Central memory CD4-positive, alpha-beta T cell (primary cell): ENCODE measurements around the gene WIPF2.

ENCODE experiments used
- DNase-seq: peaks from one replicate; pipeline ENCODE4 v3.0.0; 2022
- total RNA-seq, 3 experiments: gene quantifications; one replicate each; lab custom pipeline; 2026; lab: John Stamatoyannopoulos, UW

The WIPF2 gene
- 50.4 to 67.9 (median 52.9) reads per million in 3 experiments for total RNA-seq

DNA sequence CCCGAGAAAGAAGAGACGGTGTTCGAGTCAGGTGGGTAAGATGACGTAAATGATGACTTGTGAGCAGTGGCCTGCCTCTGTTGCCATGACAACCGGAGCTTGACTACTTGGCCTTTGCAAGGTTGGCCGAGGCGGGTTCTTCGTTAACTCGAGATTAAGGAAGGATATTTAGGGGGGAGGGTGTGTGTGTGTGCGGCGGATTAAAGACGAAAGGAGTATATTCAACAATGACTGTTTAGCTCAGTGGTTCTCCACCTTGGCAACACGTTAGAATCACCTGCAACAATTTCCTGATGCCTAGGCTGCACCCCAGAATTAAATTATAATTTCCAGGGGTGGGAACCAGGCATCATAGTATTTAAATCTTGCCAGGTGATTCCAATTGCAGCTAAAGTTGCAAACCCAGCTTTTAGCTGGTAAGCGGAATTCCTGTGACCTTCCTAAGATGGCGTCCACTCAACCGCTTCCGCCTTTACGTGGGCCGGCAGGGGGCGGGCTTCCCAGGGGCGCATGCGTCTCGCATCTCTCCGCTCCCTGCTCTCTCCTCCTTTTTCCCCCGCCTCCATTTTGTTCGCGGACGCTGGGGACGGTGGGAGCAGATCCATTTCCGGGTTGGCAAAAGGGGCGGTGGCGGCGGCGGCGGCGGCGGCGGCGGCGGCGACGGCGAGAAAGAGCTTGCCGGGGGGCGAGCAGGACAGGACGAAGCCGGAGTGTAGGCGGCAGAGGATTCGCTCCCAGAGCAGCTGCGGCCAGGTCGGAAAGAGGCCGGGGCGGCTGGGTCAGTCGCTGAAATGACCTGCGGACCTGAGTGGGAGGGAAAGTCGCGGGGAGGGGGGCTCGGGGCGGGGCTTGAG, at the start of gene WIPF2:
WIPF2 (plus strand) TSS at position 565 of the 854 bp plus-strand sequence. CDS start 37,156 bp downstream, outside the sequence.
- DNase-seq, result peak; percentile 96

DNA sequence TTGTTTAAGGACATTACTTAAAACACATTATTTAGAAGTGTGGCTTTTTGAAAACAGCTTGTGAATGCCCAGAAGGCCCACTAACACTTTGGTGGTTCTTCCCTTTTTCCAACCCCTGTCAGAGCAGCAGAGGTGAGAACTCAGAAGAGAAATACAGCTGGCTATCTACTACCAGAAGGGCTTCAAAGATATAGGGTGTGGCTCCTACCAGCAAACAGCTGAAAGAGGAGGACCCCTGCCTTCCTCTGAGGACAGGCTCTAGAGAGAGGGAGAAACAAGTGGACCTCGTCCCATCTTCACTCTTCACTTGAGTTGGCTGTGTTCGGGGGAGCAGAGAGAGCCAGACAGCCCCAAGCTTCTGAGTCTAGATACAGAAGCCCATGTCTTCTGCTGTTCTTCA, 48.8 kb upstream of the WIPF2 start:
- DNase-seq, result no peak

DNA sequence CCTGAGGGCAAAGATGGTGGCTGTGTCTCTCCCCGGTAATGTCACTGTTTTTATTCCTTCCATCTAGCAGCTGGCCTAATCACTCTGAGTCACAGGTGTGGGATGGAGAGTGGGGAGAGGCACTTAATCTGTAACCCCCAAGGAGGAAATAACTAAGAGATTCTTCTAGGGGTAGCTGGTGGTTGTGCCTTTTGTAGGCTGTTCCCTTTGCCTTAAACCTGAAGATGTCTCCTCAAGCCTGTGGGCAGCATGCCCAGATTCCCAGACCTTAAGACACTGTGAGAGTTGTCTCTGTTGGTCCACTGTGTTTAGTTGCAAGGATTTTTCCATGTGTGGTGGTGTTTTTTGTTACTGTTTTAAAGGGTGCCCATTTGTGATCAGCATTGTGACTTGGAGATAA, 47.4 kb upstream of the WIPF2 start:
- DNase-seq, result no peak

- DNase-seq, result no peak
These were observed 45.9 kb upstream of the WIPF2 start for GRCh38 chr17:40173091-40173777.

- DNase-seq, result no peak
These were observed 45.3 kb upstream of the WIPF2 start for GRCh38 chr17:40173778-40174135.

DNA sequence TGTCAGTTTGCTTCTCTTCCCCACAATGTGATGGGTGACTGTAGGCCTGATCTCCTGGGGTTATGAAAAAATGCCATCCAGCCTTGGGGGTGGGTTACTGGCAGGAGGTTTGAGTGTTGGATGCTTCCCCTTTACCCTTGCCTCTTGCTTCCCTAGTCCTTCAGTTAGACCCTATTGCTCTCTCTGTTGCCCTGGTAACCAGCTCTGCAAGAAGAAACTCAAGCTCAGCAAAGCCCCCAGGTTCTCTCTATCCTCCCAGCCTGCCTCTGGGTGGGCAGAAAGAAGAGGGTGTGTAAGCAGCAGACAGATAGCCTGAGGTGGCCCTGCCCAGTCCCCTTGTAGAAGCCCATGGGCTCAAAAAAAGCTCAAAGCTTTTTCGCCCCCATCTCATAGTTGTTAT, 44.6 kb upstream of the WIPF2 start:
- no peak for DNase-seq

DNA sequence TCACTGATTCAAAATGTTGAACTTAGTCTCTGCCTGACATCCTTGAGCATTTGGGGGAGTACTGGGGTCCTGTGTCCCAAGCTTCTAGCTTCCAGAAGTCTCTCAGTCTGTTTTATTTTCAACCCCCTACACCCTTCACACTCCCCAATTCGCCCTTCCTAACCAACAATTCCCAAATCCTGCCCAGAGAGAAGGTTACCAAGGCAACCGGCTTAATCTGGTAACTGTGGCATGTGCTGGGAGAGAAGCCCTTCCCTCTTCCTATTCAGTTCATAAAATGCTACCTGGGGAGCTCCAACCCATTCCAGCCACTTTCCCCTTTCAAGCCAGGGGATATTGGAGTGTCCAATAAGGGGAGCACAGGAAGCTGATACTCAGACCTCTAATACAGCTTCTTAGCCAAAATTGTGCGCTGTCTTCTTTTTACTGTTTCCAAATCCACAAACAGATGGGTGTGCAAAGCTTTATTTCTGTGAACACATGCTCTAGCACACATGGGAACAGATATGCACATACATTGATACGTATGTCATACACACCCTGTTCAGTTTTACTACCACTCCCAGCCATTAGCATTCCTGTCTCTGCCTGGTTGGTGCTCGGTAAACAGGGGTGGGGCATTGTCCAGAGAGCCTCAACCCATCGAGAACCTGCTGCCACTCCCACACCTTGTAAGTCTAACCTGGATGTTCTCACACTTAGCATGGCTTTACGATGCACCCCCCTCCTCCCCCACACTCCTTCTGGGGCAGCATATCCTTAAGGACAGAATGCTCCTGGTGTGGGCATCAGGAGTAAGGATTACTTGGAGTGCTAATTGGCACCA, 43.0 kb upstream of the WIPF2 start:
- DNase-seq, result no peak

GRCh38 chr17:40176754-40177110, 42.4 kb upstream of the WIPF2 start:
- DNase-seq, result no peak

- peak; percentile 65 for DNase-seq
These were observed 41.7 kb upstream of the WIPF2 start, which contains the start of gene RAPGEFL1 for GRCh38 chr17:40177275-40177874. Gene RAPGEFL1, plus strand, starts transcription at chr17:40177470. Its CDS starts 392 bp downstream, at chr17:40177862.

GRCh38 chr17:40178021-40178601, 41.0 kb upstream of the WIPF2 start:
- DNase-seq, result no peak

DNA sequence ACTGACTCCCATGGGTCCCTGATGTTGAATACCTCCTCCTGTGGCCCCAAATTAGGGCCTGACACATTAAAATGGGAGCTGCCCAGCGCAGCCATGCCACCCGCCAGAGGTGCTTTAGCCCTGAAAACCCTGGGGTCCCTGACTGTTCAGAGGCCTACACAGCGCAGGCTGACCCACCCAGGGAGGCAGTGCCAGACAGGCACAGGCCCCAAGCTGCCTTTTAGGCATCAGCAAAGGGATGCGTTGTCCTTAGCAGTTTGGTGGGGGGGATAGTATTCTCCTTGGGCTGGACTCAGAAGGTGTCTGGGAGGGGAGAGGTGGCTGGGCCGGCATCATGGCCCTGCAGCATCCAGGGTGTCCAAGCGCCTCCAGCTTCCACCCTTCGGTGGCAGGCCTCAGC, 40.4 kb upstream of the WIPF2 start:
- DNase-seq, result no peak

- DNase-seq, result no peak
These were observed 39.0 kb upstream of the WIPF2 start for GRCh38 chr17:40179923-40180659.

- no peak for DNase-seq
These were observed 38.4 kb upstream of the WIPF2 start for GRCh38 chr17:40180694-40181093.

DNA sequence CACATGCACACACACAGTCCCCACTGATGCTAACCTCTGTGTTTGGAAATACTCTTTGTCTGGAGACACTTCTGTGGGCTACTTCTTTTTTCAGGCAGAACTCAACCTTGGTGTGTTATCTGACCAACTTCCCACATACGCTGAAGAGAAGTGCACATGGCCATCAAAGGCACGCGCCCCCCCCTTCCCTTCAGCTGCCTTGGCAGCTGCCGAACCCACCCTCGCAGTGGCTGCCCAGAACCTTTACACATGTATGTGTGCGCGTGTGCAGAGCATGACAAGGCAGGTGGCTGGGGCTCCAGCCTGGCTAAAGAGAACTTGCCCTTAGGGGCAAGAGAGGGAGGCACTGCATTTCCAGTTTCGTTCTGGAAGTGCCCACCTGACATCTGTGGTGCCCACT, 37.9 kb upstream of the WIPF2 start:
- DNase-seq, result no peak

DNA sequence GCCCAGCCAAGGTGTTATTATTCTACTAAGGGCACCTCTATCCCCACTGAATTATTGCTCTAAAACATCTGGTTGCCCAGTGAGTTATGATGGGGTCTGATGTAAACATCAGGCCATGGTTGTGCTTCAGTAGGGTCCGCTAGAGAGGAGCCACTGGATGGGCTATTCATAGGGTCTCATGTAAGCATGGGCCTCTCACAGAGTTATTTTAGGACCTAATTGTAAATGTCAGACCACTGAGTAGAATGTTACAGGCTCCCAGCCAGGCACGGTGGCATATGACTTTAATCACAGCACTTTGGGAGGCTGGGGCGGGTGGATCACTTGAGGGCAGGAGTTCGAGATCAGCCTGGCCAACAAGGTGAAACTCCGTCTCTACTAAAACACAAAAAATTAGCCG, 36.5 kb upstream of the WIPF2 start:
- no peak for DNase-seq

GRCh38 chr17:40187238-40187637, 31.9 kb upstream of the WIPF2 start:
- no peak for DNase-seq

DNA sequence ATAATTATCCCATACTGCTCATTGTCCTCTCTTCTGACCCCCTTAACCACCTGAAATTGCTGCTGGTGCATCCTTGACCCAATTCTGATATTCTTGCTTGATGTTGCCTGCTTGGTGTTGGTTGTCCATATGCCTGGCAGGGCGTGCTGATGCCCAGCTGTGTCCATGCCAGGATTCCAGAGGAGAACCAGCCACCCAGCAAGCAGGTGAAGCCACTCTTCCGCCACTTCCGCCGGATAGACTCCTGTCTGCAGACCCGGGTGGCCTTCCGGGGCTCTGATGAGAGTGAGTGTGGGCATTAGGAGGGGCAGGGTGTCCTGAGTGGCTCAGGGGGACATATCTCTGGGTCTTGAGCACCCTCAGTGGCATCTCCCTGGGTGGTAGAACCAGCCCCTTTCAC, 30.4 kb upstream of the WIPF2 start:
- DNase-seq, result no peak

DNA sequence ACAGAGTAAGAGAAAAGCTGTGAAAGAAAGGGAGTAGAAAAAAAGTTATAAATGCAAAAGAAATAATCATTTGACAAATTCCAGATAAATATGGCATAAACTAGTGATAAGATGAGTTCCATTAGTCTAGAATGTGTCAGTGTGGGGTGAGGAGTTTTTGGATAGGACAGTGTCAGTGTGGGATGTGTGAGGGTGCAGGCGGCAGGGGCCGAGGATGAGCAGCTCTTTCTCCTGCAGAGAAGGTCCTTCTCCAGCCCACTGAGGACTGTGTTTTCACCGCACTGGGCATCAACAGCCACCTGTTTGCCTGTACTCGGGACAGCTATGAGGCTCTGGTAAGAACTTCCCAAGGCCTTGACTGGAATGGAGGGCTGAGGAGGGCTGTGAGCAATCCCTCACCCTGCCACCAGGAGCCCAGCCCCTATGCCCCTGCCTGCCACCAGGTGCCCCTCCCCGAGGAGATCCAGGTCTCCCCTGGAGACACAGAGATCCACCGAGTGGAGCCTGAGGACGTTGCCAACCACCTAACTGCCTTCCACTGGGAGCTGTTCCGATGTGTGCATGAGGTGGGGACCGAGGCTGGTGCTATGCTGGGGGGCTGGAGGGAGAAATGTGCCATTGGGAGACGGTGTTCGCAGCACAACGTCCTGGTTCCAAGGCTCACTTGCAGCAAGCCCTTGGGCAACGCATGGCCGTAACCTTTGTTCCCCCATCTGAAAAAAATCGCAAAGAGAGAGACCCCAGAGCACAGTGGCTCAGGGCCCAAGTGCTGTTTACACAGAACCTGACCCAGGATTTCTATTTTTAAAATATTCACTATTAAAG, 28.7 kb upstream of the WIPF2 start:
- DNase-seq, result no peak

GRCh38 chr17:40191237-40192208, 27.6 kb upstream of the WIPF2 start:
- peak; percentile 50 for DNase-seq

- DNase-seq, result no peak
These were observed 26.1 kb upstream of the WIPF2 start for GRCh38 chr17:40192961-40193360.
